Sigmoid colon (tissue), 7 donors: ENCODE data around the gene PRKN. TPM values are rescaled to one million over a fixed set of nuclear protein-coding genes. Genes with fewer than 3 reads are reported as not detected.

ENCODE experiments used
- DNase-seq: peaks from one replicate; pipeline ENCODE4 v3.0.0-alpha.2; 2019
- H3K27ac ChIP-seq, 4 donors: fragments of 200-600 bp; sonication (generic); one replicate each; pipeline ENCODE4 v1.5.1; 2016 to 2019; ENCODE audit warnings: mild to moderate bottlenecking in 1 of 4
- H3K27me3 ChIP-seq, 3 donors: fragments of 200-600 bp; sonication (generic); one replicate each; pipeline ENCODE4 v1.5.1; 2019; ENCODE audit warnings: mild to moderate bottlenecking in 1 of 3
- H3K36me3 ChIP-seq, 4 donors: fragments of 200-600 bp; sonication (generic); one replicate each; pipeline ENCODE4 v1.5.1; 2016 to 2019
- H3K4me1 ChIP-seq, 4 donors: fragments of 200-600 bp; sonication (generic); one replicate each; pipeline ENCODE4 v1.5.1; 2017 to 2019
- H3K4me3 ChIP-seq, 4 donors: fragments of 200-600 bp; sonication (generic); one replicate each; pipeline ENCODE4 v1.5.1; 2017 to 2019; ENCODE audit warnings: mild to moderate bottlenecking in 2 of 4, moderate library complexity in 1 of 4
- H3K9me3 ChIP-seq, 4 donors: fragments of 200-600 bp in 3 of 4; sonication (generic) in 3 of 4; one replicate each; pipeline versions ENCODE4 v1.5.1 to v1.6.1; 2013 to 2019
- CTCF ChIP-seq, 4 experiments: fragments of 450-650 bp in 3 of 4; fragments of 200-600 bp in 1 of 4; IDR thresholded peaks; one replicate each; pipeline ENCODE4 v1.5.1; 2016 to 2019; ENCODE audit warnings: antibody characterized with exemption in 4 of 4, mild to moderate bottlenecking in 3 of 4, moderate library complexity in 2 of 4
- EP300 ChIP-seq, 4 donors: sonication (generic); formaldehyde crosslinking; IDR thresholded peaks; one replicate each; pipeline ENCODE4 v1.6.1; 2017; ENCODE audit warnings: antibody characterized with exemption in 4 of 4
- POLR2A ChIP-seq, 2 donors: fragments of 450-650 bp; IDR thresholded peaks; one replicate each; pipeline ENCODE4 v1.6.1; 2016; ENCODE audit warnings: antibody characterized with exemption in 2 of 2, mild to moderate bottlenecking in 2 of 2, moderate library complexity in 2 of 2
- POLR2AphosphoS5 ChIP-seq, 4 donors: sonication (generic); formaldehyde crosslinking; IDR thresholded peaks; one replicate each; pipeline ENCODE4 v1.6.1; 2017; ENCODE audit warnings: antibody characterized with exemption in 4 of 4
- WGBS, 2 donors: extraction: QIAGEN DNeasy Blood & Tissue Kit; methylation state at CpG; one replicate each; pipeline ENCODE4 v1.1.7; 2013; 5-methylcytosine and 5-hydroxymethylcytosine counted together
- intact Hi-C: fragments of 100-400 bp; cut with DNase I; formaldehyde crosslinking; loops from one replicate; pipeline ENCODE4 v1.15.1; 2023
- polyA plus RNA-seq, 3 donors: library from polyadenylated mRNA; stranded (reverse); fragments of 200-250 nt; gene quantifications; one replicate each; pipeline ENCODE4 v1.2.3, GENCODE V29; 2013
- total RNA-seq, 4 donors: library from RNA; depleted of rRNA; stranded (reverse); fragments of >200 nt; gene quantifications; one replicate each; pipeline ENCODE4 v1.1.0, GENCODE V29; 2016
- donor health status: healthy with polysubstance abuse.
- donor health status: Bipolar disorder and iron deficiency.
- donor health status: healthy.

PRKN gene
- total and polyA plus RNA-seq, 7 donors: 0.38 to 173 (median 9.7) TPM

- Histone ChIP-seq H3K4me3 (no peak overlapping the region), H3K27ac (no peak overlapping the region), H3K9me3 (peaks cover 0 to 3% (median 0%) of the 10 kb centered on the region in 4 donors), H3K36me3 (no peaks in the 10 kb centered on the region), H3K27me3 (no peaks in the 10 kb centered on the region), H3K4me1 (no peaks in the 10 kb centered on the region)
- no peak for TF ChIP-seq POLR2AphosphoS5 (IDR thresholded peaks at IDR 0.05)
- no peak for TF ChIP-seq EP300 (IDR thresholded peaks at IDR 0.05)
- no peak for TF ChIP-seq CTCF (IDR thresholded peaks at IDR 0.05)
- TF ChIP-seq POLR2A (IDR thresholded peaks at IDR 0.05): no peak
- WGBS, 2 donors: 49 to 69% methylated on average over 4 of the region's 4 CpGs
- no peak for DNase-seq
- intact Hi-C loops: no loop called here
These were observed 742.9 kb downstream of the PRKN start for GRCh38 chr6:161984713-161985112.

GRCh38 chr6:161976553-161976952, 751.0 kb downstream of the PRKN start:
- 79 to 91% methylated on average over 4 of the region's 4 CpGs for WGBS, 2 donors
- Histone ChIP-seq H3K27me3 (no peaks in the 10 kb centered on the region), H3K4me3 (no peak overlapping the region), H3K36me3 (peaks cover 0 to 3% (median 0%) of the 10 kb centered on the region in 4 donors), H3K27ac (no peak overlapping the region), H3K4me1 (no peaks in the 10 kb centered on the region), H3K9me3 (peaks cover 0 to 1% (median 0%) of the 10 kb centered on the region in 4 donors)
- TF ChIP-seq POLR2A (IDR thresholded peaks at IDR 0.05): no peak
- no peak for TF ChIP-seq POLR2AphosphoS5 (IDR thresholded peaks at IDR 0.05)
- TF ChIP-seq EP300 (IDR thresholded peaks at IDR 0.05): no peak
- TF ChIP-seq CTCF (IDR thresholded peaks at IDR 0.05): no peak
- intact Hi-C loops: no loop called here
- no peak for DNase-seq

- Histone ChIP-seq H3K36me3 (peaks cover 0 to 3% (median 0%) of the 10 kb centered on the region in 4 donors), H3K27ac (no peak overlapping the region), H3K4me3 (no peak overlapping the region), H3K4me1 (no peaks in the 10 kb centered on the region), H3K9me3 (peaks cover 0 to 1% (median 0%) of the 10 kb centered on the region in 4 donors), H3K27me3 (no peaks in the 10 kb centered on the region)
- TF ChIP-seq POLR2A (IDR thresholded peaks at IDR 0.05) (no peak), POLR2AphosphoS5 (IDR thresholded peaks at IDR 0.05) (no peak), CTCF (IDR thresholded peaks at IDR 0.05) (no peak), EP300 (IDR thresholded peaks at IDR 0.05) (no peak)
- no peak for DNase-seq
- intact Hi-C loops: no loop called here
- 78 to 88% methylated on average over 9 of the region's 9 CpGs for WGBS, 2 donors
These were observed 754.5 kb downstream of the PRKN start for GRCh38 chr6:161973064-161973463.

- 86 to 91% methylated on average over 5 of the region's 5 CpGs for WGBS, 2 donors
These were observed 756.5 kb downstream of the PRKN start for GRCh38 chr6:161971043-161971442.

More at GRCh38 chr6:161971043-161971442, 756.5 kb downstream of the PRKN start:
- H3K27me3 ChIP-seq: no peaks in the 10 kb centered on the region
- TF ChIP-seq CTCF (IDR thresholded peaks at IDR 0.05) (no peak), POLR2AphosphoS5 (IDR thresholded peaks at IDR 0.05) (no peak), POLR2A (IDR thresholded peaks at IDR 0.05) (no peak), EP300 (IDR thresholded peaks at IDR 0.05) (no peak)
- H3K27ac ChIP-seq: no peak overlapping the region
- intact Hi-C loops: no loop called here
- H3K4me1 ChIP-seq: no peaks in the 10 kb centered on the region
- no peak overlapping the region for H3K4me3 ChIP-seq
- no peak for DNase-seq
- H3K9me3 ChIP-seq: no peaks in the 10 kb centered on the region
- peaks cover 0 to 3% (median 0%) of the 10 kb centered on the region in 4 donors for H3K36me3 ChIP-seq
